Hepatocyte (in vitro differentiated cells): ENCODE data around the gene KANK4.

ENCODE experiments used
- EZH2 ChIP-seq: fragments of 200-600 bp; sonication (generic); IDR thresholded peaks from 2 replicates; pipeline ENCODE4 v1.6.1; 2016; ENCODE audit warnings: antibody characterized with exemption, mild to moderate bottlenecking, borderline replicate concordance
- TF ChIP-seq, protein P1 (sequence below): fragments of 200-600 bp; sonication (generic); IDR thresholded peaks from 2 replicates; pipeline ENCODE4 v1.5.1; 2016; ENCODE audit warnings: antibody characterized with exemption, mild to moderate bottlenecking; ENCODE audit not compliant: poor library complexity

DNA sequence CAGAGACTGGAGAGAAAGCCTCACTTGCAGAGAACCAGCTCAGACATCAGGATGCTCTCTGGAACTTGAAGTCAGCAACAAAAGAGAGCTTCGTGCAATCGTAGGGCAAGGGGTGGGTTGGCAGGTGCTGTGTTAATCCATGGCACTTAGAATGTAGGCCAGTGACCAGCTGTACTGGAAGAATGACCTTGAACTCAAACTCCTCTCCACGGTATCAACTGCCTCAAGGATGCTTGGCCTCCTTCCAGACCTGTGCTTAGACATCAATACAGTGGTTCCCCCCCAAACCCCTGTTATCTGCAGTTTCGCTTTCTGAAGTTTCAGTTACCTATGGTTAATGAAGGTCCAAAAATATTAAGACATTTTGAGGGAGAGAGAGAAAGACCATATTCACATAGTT is 6.5 kb downstream of the KANK4 start:
- TF ChIP-seq EZH2 = no peak
- TF ChIP-seq, protein P1, sequence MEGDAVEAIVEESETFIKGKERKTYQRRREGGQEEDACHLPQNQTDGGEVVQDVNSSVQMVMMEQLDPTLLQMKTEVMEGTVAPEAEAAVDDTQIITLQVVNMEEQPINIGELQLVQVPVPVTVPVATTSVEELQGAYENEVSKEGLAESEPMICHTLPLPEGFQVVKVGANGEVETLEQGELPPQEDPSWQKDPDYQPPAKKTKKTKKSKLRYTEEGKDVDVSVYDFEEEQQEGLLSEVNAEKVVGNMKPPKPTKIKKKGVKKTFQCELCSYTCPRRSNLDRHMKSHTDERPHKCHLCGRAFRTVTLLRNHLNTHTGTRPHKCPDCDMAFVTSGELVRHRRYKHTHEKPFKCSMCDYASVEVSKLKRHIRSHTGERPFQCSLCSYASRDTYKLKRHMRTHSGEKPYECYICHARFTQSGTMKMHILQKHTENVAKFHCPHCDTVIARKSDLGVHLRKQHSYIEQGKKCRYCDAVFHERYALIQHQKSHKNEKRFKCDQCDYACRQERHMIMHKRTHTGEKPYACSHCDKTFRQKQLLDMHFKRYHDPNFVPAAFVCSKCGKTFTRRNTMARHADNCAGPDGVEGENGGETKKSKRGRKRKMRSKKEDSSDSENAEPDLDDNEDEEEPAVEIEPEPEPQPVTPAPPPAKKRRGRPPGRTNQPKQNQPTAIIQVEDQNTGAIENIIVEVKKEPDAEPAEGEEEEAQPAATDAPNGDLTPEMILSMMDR = no peak
